Motor neuron (in vitro differentiated cells): ENCODE measurements around the gene PFN3. TPM values are rescaled to one million over a fixed set of nuclear protein-coding genes. Genes with fewer than 3 reads are reported as not detected.

Experiments
- ATAC-seq, 8 experiments: fragments of 200-7000 bp; cut with Tn5 transposase; replicated peaks in 6 of 8; 2 replicates each; pipeline ENCODE4 v1.8.0; 2021; ENCODE audit warnings: mild to moderate bottlenecking in 8 of 8, moderate library complexity in 8 of 8
- H3K27ac ChIP-seq, 2 donors: fragments of 250-450 bp; sonication (Bioruptor Pico); 2 replicates each; pipeline ENCODE4 v1.9.0; 2021; ENCODE audit warnings: antibody characterized with exemption in 2 of 2, mild to moderate bottlenecking in 2 of 2, moderate library complexity in 1 of 2
- H3K4me1 ChIP-seq, 2 donors: fragments of 250-450 bp; sonication (Bioruptor Pico); replicated peaks in 1 of 2; 2 replicates each; pipeline ENCODE4 v1.6.1; 2021; ENCODE audit warnings: antibody characterized with exemption in 2 of 2, mild to moderate bottlenecking in 2 of 2, moderate library complexity in 1 of 2
- H3K4me3 ChIP-seq, 5 donors: fragments of 250-450 bp; sonication (Bioruptor Pico); 2 replicates each; pipeline ENCODE4 v1.9.0; 2021; ENCODE audit warnings: antibody characterized with exemption in 5 of 5, mild to moderate bottlenecking in 5 of 5, moderate library complexity in 4 of 5
- WGBS, 10 experiments: fragments of 450-650 bp; shearing (Covaris generic); methylation state at CpG; one replicate each; pipeline ENCODE4 v1.0.0; 2022; 5-methylcytosine and 5-hydroxymethylcytosine counted together
- in situ Hi-C, 9 experiments: fragments of 400-800 bp; cut with MboI; loops; one replicate each; pipeline ENCODE4 v1.15.0; 2021; ENCODE audit warnings: low sequenced_read_pairs in 9 of 9, low pct_unique_long_range_greater_than_20kb in 2 of 9; ENCODE audit not compliant: unreplicated experiment in 9 of 9
- total RNA-seq, 8 experiments: library from RNA; unstranded; fragments of 300-600 nt; gene quantifications; 2 replicates each; pipeline versions ENCODE4 v1.2.3 to v1.2.4, GENCODE V29; 2022

The PFN3 gene
- total RNA-seq, 8 experiments from 2014 or later, result 0.92 TPM; not detected in 7

DNA sequence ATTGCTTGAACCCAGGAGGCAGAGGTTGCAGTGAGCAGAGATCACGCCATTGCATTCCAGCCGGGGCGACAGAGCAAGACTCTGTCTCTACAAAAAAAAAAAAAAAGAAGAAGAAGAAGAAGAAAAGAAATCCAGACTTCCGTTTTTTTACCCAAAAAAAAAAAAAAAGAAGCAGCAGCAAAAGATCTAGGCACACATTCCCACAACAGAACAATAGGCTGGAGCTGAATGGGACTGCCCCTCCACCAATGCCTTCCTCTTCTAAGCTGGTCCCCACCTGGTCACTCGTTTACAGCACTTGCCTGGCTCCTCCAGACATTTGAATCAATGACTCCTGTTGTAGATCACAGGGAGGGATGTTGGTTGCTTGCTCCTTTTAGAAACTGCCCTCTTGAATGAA is 47.4 kb downstream of the PFN3 start:
- Histone ChIP-seq H3K4me3 (no peak overlapping the region), H3K27ac (no peak overlapping the region), H3K4me1 (peaks cover 10 to 11% of the 10 kb centered on the region in 2 donors)
- WGBS, 10 experiments, result 53 to 86% (median 82%) methylated on average over 2 to 5 of the region's 5 CpGs; no CpG with 5 or more reads in 2 of the 10 experiments
- no peak for ATAC-seq
- in situ Hi-C loops, result no loop called here

DNA sequence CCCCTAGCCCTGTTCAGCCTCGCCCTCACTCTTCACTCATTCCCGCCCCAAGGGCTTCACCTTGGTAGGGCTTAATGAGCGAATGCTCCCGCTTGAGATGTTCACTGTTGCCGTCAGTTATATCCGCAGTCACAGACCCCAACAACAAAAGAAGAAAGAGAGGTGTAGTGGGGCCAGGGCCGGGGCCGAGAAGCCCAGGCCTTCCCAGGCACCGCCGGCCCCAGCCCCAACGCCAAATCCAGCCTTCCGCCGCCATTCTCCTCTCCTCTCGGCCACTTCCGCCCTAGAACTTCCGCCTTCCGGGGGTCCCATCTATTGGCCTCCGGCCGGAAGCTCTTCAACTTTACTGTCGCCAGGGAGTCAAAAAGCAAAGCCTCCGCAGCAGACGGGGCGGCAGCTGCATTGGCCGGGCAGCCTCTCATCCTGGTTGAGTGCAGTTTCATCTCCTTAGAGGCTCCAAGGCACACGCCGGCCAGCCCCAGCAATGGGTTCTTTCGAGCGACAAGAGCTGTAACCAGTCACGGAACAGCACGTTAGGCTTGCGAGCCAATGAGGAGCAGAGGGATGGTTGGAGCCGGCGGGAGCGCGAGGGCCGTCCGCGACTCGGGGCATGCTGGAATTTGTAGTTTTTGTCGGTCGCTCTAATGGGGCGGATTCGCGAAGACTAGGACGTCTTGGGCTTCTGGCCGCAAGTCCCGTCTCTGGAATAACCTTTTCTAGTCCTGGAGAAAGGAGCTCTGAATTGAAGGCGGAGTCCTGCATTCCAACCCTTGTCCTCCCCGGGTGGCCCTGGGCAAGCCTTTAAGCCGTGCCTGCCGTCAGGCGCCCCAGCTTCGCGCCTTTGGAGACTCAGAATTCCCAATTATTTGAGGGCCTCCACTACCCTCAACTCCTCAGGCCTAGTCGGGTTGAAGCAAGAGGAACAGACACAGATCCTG is 48.8 kb downstream of the PFN3 start, which contains the start of gene LMAN2:
Gene LMAN2, minus strand, starts transcription at position 277 of the 938 bp plus-strand sequence. Its CDS starts 21 bp downstream, at position 256.
- WGBS, 10 experiments, result 0 to 70% (median 9%) methylated on average over 1 to 28 of the region's 55 CpGs; no CpG with 5 or more reads in 2 of the 10 experiments
- in situ Hi-C loops, result no loop called here
- Histone ChIP-seq H3K4me1 (peaks cover 10 to 11% of the 10 kb centered on the region in 2 donors), H3K4me3 (peak within 1 kb of the TSS; percentile 63 to 92 (median 71)), H3K27ac (peak within 1 kb of the TSS; percentile 93 to 95)
- peak; percentile 96 to 99 (median 98) for ATAC-seq

DNA sequence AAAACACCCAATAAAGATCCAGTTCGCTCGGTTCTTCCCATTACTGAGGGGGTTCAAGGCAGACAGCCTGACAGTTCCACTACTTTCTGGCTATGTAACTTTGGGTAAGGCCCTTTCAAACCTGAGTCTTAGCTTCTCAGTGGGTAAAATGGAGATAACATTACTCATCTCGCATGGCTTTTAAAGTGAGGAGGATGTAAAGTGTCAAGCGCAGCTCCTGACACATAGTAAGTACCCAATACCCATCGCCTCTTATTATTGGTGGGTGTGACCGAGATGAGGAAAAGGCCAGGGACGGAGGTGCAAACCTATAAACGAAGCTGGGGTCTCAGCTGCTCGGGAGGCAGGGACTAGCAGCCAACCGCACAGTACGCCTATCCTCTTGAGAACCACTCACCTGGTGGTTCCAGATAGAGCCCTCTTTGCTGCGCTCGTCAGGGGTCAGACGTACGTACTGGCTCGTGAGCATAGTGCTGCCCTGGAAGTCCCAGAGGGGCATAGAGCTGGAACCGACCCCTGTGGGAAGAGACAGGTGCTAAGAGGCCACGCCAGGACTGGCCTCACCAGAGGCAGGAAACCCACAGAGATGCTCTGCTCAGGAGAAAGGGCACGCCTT is 49.6 kb downstream of the PFN3 start:
- H3K4me3 ChIP-seq, result peak overlapping the region; percentile 63 to 92 (median 71)
- no peak for ATAC-seq
- peaks cover 10 to 11% of the 10 kb centered on the region in 2 donors for H3K4me1 ChIP-seq
- 0 to 60% (median 22%) methylated on average over 1 to 8 of the region's 19 CpGs; no CpG with 5 or more reads in 4 of the 10 experiments for WGBS, 10 experiments
- H3K27ac ChIP-seq, result peak overlapping the region; percentile 93 to 95
- in situ Hi-C loops, result no loop called here

Other genes with a start within 250 kb of the PFN3 start
- 10 to 100 TPM; 14.6 to 34.0 (median 23.8) TPM for gene RAB24, start 96.9 kb downstream of the PFN3 start, total RNA-seq
- 100 to 1,000 TPM in 3 of 8 experiments, 10 to 100 TPM in 5; 64.9 to 154 (median 93.2) TPM for gene PRELID1, start 96.9 kb downstream of the PFN3 start, total RNA-seq
- gene MXD3, start 88.8 kb downstream of the PFN3 start, total RNA-seq, result 10 to 100 TPM in 2 of 8 experiments, 1 to 10 TPM in 6; 2.4 to 34.1 (median 6.3) TPM
- 100 to 1,000 TPM in 4 of 8 experiments, 10 to 100 TPM in 4; 48.3 to 219 (median 111) TPM for gene LMAN2, start 49.0 kb downstream of the PFN3 start, total RNA-seq
- 10 to 100 TPM in 1 of 8 experiments, 1 to 10 TPM in 7; 2.3 to 23.9 (median 4.7) TPM for gene RGS14, start 42.7 kb downstream of the PFN3 start, total RNA-seq
- under 1 TPM in 6 of 8 experiments, not detected in 2; 0.05 to 0.94 (median 0.42) TPM for gene SLC34A1, start 16.2 kb downstream of the PFN3 start, total RNA-seq
- 1 to 10 TPM; 1.0 to 6.5 (median 2.4) TPM for gene F12, start 8.9 kb upstream of the PFN3 start, total RNA-seq
- gene GRK6, start 26.0 kb upstream of the PFN3 start, total RNA-seq, result 10 to 100 TPM; 16.2 to 29.5 (median 21.5) TPM
- gene PRR7, start 46.2 kb upstream of the PFN3 start, total RNA-seq, result 1 to 10 TPM; 2.0 to 8.1 (median 3.8) TPM
- gene DBN1, start 73.0 kb upstream of the PFN3 start, total RNA-seq, result 100 to 1,000 TPM in 6 of 8 experiments, 10 to 100 TPM in 2; 70.8 to 406 (median 136) TPM
- gene PDLIM7, start 96.9 kb upstream of the PFN3 start, total RNA-seq, result 100 to 1,000 TPM in 2 of 8 experiments, 10 to 100 TPM in 6; 24.6 to 116 (median 54.3) TPM
- 1 to 10 TPM in 7 of 8 experiments, under 1 TPM in 1; 0.92 to 4.9 (median 2.4) TPM for gene DOK3, start 109.2 kb upstream of the PFN3 start, total RNA-seq
- 100 to 1,000 TPM in 3 of 8 experiments, 10 to 100 TPM in 5; 72.7 to 158 (median 97.0) TPM for gene DDX41, start 116.3 kb upstream of the PFN3 start, total RNA-seq
- gene FAM193B, start 153.9 kb upstream of the PFN3 start, total RNA-seq, result 10 to 100 TPM; 29.0 to 71.4 (median 46.5) TPM
- gene TMED9, start 191.5 kb upstream of the PFN3 start, total RNA-seq, result 100 to 1,000 TPM in 2 of 8 experiments, 10 to 100 TPM in 6; 74.7 to 166 (median 94.9) TPM
- gene B4GALT7, start 199.5 kb upstream of the PFN3 start, total RNA-seq, result 10 to 100 TPM; 19.6 to 37.5 (median 25.4) TPM